SH-SY5Y (cell line): ENCODE measurements around the gene ANTXR2.

Experiments
- GATA2 ChIP-seq: IDR thresholded peaks from 2 replicates; pipeline ENCODE4 v1.6.1; 2011; ENCODE audit warnings: mild to moderate bottlenecking, low read depth, low read length
- GATA3 ChIP-seq: IDR thresholded peaks from 2 replicates; pipeline ENCODE4 v1.6.1; 2011; ENCODE audit warnings: low read depth, mild to moderate bottlenecking, low read length, moderate library complexity

- TF ChIP-seq GATA2 (no peak), GATA3 (no peak)
These were observed 175.9 kb downstream of the ANTXR2 start for GRCh38 chr4:79897174-79897573.
